ENCODE data around the gene CAPZA1. TPM values are rescaled to one million over a fixed set of nuclear protein-coding genes. Genes with fewer than 3 reads are reported as not detected.

Gene CAPZA1
- total RNA-seq, 1 experiment from 2014 or later: 97.5 TPM

- H3K4me3 Mint-ChIP-seq: no peak overlapping the region
- H3K27me3 Mint-ChIP-seq (ENCODE audit: low read depth): no peaks in the 10 kb centered on the region
- peaks cover 14% of the 10 kb centered on the region for H3K4me1 Mint-ChIP-seq
- CTCF ChIA-PET: interaction anchor here (1.2 kb wide), 1 partner anchor 118 kb away, joined by 3 read pairs; no protein-coding TSS in a partner anchor
- TF ChIP-seq NFE2L1 (CRISPR knock-in tag; IDR thresholded peaks at IDR 0.05) (no peak), RORB (CRISPR knock-in tag; IDR thresholded peaks at IDR 0.05) (no peak), JAZF1 (CRISPR knock-in tag; IDR thresholded peaks at IDR 0.05) (no peak), ERG (CRISPR knock-in tag; IDR thresholded peaks at IDR 0.05) (no peak), TP53 (CRISPR knock-in tag; IDR thresholded peaks at IDR 0.05) (no peak), ATF6 (CRISPR knock-in tag; IDR thresholded peaks at IDR 0.05) (no peak), SP1 (CRISPR knock-in tag; conservative IDR thresholded peaks at IDR 0.05) (no peak), ZNF396 (CRISPR knock-in tag; IDR thresholded peaks at IDR 0.05; ENCODE audit: borderline replicate concordance) (no peak), NFYB (CRISPR knock-in tag; conservative IDR thresholded peaks at IDR 0.05; ENCODE audit: low read depth) (no peak), ESRRA (CRISPR knock-in tag; IDR thresholded peaks at IDR 0.05; ENCODE audit: borderline replicate concordance) (no peak)
- H3K36me3 Mint-ChIP-seq: peaks cover 21% of the 10 kb centered on the region
- peak overlapping the region; percentile 45 for H3K27ac Mint-ChIP-seq
- H3K9me3 Mint-ChIP-seq: no peaks in the 10 kb centered on the region
- POLR2A ChIA-PET: no interaction called here
- ATAC-seq (peak; percentile 50; the same call in 1 of the 2 replicates), DNase-seq (ENCODE audit: low spot score) (no peak)
These were observed 67.2 kb downstream of the CAPZA1 start for GRCh38 chr1:112686835-112687234.

GRCh38 chr1:112687361-112687760 lies 67.7 kb downstream of the CAPZA1 start:
- ChIA-PET POLR2A (no interaction called here), CTCF (no interaction called here)
- H3K4me3 Mint-ChIP-seq: no peak overlapping the region
- peak overlapping the region; percentile 48; the same call in 1 of the 2 replicates for H3K27ac Mint-ChIP-seq
- H3K27me3 Mint-ChIP-seq (ENCODE audit: low read depth): no peaks in the 10 kb centered on the region
- H3K4me1 Mint-ChIP-seq: peaks cover 14% of the 10 kb centered on the region
- no peaks in the 10 kb centered on the region for H3K9me3 Mint-ChIP-seq
- ATAC-seq (no peak), DNase-seq (ENCODE audit: low spot score) (no peak)
- H3K36me3 Mint-ChIP-seq: peaks cover 25% of the 10 kb centered on the region
- TF ChIP-seq ELF4 (CRISPR knock-in tag; IDR thresholded peaks at IDR 0.05; ENCODE audit: low read depth) (no peak), STAT6 (CRISPR knock-in tag; conservative IDR thresholded peaks at IDR 0.05; ENCODE audit: low read depth) (no peak), ZNF423 (CRISPR knock-in tag; IDR thresholded peaks at IDR 0.05) (no peak), AFF4 (CRISPR knock-in tag; IDR thresholded peaks at IDR 0.05; ENCODE audit: borderline replicate concordance) (no peak), ZNF416 (CRISPR knock-in tag; IDR thresholded peaks at IDR 0.05) (no peak), GTF2I (CRISPR knock-in tag; conservative IDR thresholded peaks at IDR 0.05) (no peak), ZNF121 (CRISPR knock-in tag; IDR thresholded peaks at IDR 0.05) (no peak), NFATC4 (CRISPR knock-in tag; IDR thresholded peaks at IDR 0.05) (no peak), MXD4 (CRISPR knock-in tag; IDR thresholded peaks at IDR 0.05; ENCODE audit: borderline replicate concordance) (no peak), KAT7 (CRISPR knock-in tag; IDR thresholded peaks at IDR 0.05; ENCODE audit: borderline replicate concordance) (no peak), SMAD3 (CRISPR knock-in tag; IDR thresholded peaks at IDR 0.05; ENCODE audit: borderline replicate concordance) (no peak), USF2 (CRISPR knock-in tag; IDR thresholded peaks at IDR 0.05) (no peak), CDX4 (CRISPR knock-in tag; IDR thresholded peaks at IDR 0.05; ENCODE audit: borderline replicate concordance) (no peak), IRF1 (CRISPR knock-in tag; IDR thresholded peaks at IDR 0.05) (no peak)
